Kidney (tissue), 14 donors: ENCODE results near the gene C1orf21. TPM values are rescaled to one million over a fixed set of nuclear protein-coding genes. Genes with fewer than 3 reads are reported as not detected.
"Not testable (repeated sequence)": the region's sequence is repeated elsewhere in the genome, so short reads cannot be mapped to it uniquely, and the experiment has no call there.

ENCODE experiments used
- DNase-seq, 5 donors: peaks; one replicate each; pipeline ENCODE4 v3.0.0-alpha.2; 2013 to 2020
- FAIRE-seq: peaks from 2 replicates; lab custom pipeline; 2012; peaks lifted over from hg19 to GRCh38; lab: Jason Lieb, UNC
- H3K27ac ChIP-seq, 2 donors: one replicate each; pipeline ENCODE4 v1.7.0; 2013; ENCODE audit warnings: low read depth in 2 of 2, low read length in 2 of 2, inconsistent platforms in 1 of 2
- H3K27me3 ChIP-seq: one replicate; pipeline ENCODE4 v1.7.1; 2013; ENCODE audit warnings: low read length, inconsistent platforms; ENCODE audit not compliant: control insufficient read depth, insufficient read depth
- H3K36me3 ChIP-seq, 3 donors: one replicate each; pipeline versions ENCODE4 v1.7.0 to v1.7.1; 2013; ENCODE audit warnings: low read length in 3 of 3, control low read depth in 1 of 3, inconsistent platforms in 1 of 3; ENCODE audit not compliant: insufficient read depth in 3 of 3, control insufficient read depth in 2 of 3
- H3K4me1 ChIP-seq, 3 donors: one replicate each; pipeline versions ENCODE4 v1.7.0 to v1.7.1; 2013; ENCODE audit warnings: low read length in 3 of 3, inconsistent platforms in 1 of 3, low read depth in 1 of 3; ENCODE audit not compliant: control insufficient read depth in 2 of 3, insufficient read depth in 2 of 3
- H3K4me3 ChIP-seq, 3 donors: one replicate each; pipeline versions ENCODE4 v1.7.0 to v1.8.1; 2013; ENCODE audit warnings: low read length in 3 of 3, control low read depth in 1 of 3, inconsistent platforms in 1 of 3
- H3K9ac ChIP-seq, 3 donors: one replicate each; pipeline versions ENCODE4 v1.7.0 to v1.7.1; 2013; ENCODE audit warnings: low read length in 3 of 3, control low read depth in 1 of 3, inconsistent platforms in 1 of 3
- H3K9me3 ChIP-seq, 3 donors: one replicate each; pipeline versions ENCODE4 v1.7.0 to v1.7.1; 2013; ENCODE audit warnings: low read length in 3 of 3, control low read depth in 1 of 3, inconsistent platforms in 1 of 3; ENCODE audit not compliant: control insufficient read depth in 2 of 3, insufficient read depth in 1 of 3
- intact Hi-C: fragments of 100-400 bp; cut with DNase I; formaldehyde crosslinking; loops from one replicate; pipeline ENCODE4 v1.11.1; 2022
- polyA plus RNA-seq: library from polyadenylated mRNA; stranded (reverse); fragments of 350-450 nt; fragmentation: Illumina TruSeq; extraction: RNeasy Lipid Tissue Mini Kit (QIAGEN cat#74804); gene quantifications from one replicate; pipeline ENCODE4 v1.2.3, GENCODE V29; 2014; ENCODE audit warnings: low read depth, low replicate concordance; ENCODE audit not compliant: insufficient read depth
- total RNA-seq: library from RNA; stranded (reverse); fragmentation: NEBNext Ultra II Directional; extraction: Animal tissue kit (Norgen Biotek cat#: 25700); gene quantifications from one replicate; pipeline ENCODE4 v1.2.1, GENCODE V29; 2021
- TF ChIP-seq, protein P1 (sequence below): IDR thresholded peaks from 3 replicates; pipeline ENCODE4 v1.5.1; 2012; ENCODE audit warnings: mild to moderate bottlenecking, moderate library complexity, borderline replicate concordance; ENCODE audit not compliant: insufficient read depth; ENCODE audit errors: extremely low read depth
- donor health status: control.
- donor health status: control.
- donor health status: control.
- donor health status: control.
- donor health status: control.
- donor health status: DM: yes; HTN: yes; CAD: no.
- donor health status: Normal renal cell carcinoma (clear cell type).

Gene C1orf21
- total and polyA plus RNA-seq, 2 donors from 2014 or later, result 18.3 to 18.6 TPM

DNA sequence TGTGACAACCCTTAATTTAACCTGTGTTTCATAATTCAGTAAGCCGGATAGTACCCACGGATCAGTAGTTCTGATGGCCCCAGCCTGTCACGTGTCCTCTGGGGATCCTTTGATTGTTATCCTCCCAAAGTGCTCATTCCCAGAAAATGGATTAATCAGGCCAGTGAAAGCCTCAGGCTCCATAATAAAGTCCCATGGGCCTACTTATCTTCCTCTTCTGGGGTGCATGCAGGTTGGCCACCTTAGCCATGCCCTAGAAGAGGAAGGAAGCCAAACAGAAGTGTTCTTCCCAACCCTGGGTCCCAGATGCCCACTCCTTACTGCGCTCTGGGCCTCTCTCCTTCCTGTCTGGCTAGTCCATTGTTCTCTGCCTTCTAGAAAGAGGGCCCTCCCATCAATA, 221.8 kb downstream of the C1orf21 start:
- Histone ChIP-seq H3K9ac (no peak overlapping the region), H3K9me3 (no peaks in the 10 kb centered on the region), H3K4me1 (peaks cover 0 to 2% (median 0%) of the 10 kb centered on the region in 3 donors), H3K36me3 (no peaks in the 10 kb centered on the region), H3K27me3 (no peaks in the 10 kb centered on the region), H3K4me3 (no peak overlapping the region), H3K27ac (no peak overlapping the region)
- no peak for FAIRE-seq
- TF ChIP-seq, protein P1, sequence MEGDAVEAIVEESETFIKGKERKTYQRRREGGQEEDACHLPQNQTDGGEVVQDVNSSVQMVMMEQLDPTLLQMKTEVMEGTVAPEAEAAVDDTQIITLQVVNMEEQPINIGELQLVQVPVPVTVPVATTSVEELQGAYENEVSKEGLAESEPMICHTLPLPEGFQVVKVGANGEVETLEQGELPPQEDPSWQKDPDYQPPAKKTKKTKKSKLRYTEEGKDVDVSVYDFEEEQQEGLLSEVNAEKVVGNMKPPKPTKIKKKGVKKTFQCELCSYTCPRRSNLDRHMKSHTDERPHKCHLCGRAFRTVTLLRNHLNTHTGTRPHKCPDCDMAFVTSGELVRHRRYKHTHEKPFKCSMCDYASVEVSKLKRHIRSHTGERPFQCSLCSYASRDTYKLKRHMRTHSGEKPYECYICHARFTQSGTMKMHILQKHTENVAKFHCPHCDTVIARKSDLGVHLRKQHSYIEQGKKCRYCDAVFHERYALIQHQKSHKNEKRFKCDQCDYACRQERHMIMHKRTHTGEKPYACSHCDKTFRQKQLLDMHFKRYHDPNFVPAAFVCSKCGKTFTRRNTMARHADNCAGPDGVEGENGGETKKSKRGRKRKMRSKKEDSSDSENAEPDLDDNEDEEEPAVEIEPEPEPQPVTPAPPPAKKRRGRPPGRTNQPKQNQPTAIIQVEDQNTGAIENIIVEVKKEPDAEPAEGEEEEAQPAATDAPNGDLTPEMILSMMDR, result no peak
- no peak for DNase-seq
- intact Hi-C loops, result no loop called here

DNA sequence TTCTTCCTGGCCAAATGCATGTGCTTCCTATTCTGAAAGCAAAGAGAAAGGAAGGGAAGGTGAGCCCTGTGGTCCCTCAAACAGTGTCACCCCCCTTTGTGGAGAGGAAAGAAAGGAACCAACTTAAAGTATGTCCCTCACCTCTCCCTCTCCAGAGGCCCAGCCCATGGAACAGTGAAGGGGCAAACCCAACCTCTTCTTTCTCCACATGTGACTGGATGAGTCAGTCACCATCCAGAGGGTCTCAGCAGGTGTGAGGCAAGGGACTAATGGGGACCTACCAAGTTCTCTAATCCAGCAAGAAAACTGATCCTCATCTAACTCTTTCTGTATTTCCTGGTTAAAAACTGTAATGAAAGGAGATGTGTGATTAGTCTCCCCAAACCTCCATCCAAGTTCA, 222.2 kb downstream of the C1orf21 start:
- no peak for DNase-seq
- Histone ChIP-seq H3K36me3 (no peaks in the 10 kb centered on the region), H3K4me1 (peaks cover 0 to 2% (median 0%) of the 10 kb centered on the region in 3 donors), H3K9ac (no peak overlapping the region), H3K4me3 (no peak overlapping the region), H3K27ac (no peak overlapping the region), H3K27me3 (no peaks in the 10 kb centered on the region), H3K9me3 (no peaks in the 10 kb centered on the region)
- intact Hi-C loops, result no loop called here
- TF ChIP-seq, protein P1, result no peak
- FAIRE-seq, result no peak

DNA sequence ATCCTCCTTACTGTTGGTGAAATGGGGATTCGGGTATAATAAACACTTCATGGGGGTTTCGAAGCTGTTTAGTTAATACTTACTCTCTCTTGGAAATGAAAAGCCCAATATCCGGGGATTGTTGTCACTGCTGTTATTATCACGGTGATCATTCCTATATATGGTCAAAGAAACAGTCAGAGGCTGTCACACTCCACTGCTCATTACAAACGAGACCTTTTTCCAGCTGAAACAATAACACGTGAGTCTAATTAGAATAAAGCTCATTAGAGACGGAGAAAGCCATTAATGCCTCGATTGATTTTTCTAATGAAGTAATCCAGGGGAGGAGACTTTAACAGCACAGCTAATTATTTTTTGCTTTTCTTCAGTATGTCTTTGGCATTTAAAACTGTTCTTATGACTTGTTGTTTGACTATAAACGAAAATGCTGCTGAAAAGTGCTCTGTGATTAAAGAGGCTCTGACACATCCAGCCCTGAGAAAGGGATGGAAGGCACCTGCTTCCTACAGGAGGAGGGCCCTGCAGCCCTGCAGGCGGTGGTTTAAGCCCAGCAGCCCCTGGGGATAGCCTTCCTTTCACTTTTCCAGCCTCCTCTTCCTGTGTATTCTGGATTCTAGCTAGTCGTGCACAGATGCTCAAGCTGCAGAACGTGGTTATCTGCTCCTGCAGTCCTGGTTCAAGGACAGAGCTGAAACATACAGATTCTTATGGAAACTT, 224.2 kb downstream of the C1orf21 start:
- DNase-seq (peak in 3 of 5 donors; percentile 51 to 87 (median 81)), FAIRE-seq (no peak)
- Histone ChIP-seq H3K4me1 (peaks cover 0 to 2% (median 0%) of the 10 kb centered on the region in 3 donors), H3K27me3 (no peaks in the 10 kb centered on the region), H3K4me3 (peak overlapping the region; percentile 1 to 47 (median 47)), H3K36me3 (no peaks in the 10 kb centered on the region), H3K27ac (no peak overlapping the region), H3K9ac (peak overlapping the region in 1 of 3 donors; percentile 20), H3K9me3 (no peaks in the 10 kb centered on the region)
- TF ChIP-seq, protein P1, result no peak
- intact Hi-C loops, result no loop called here

DNA sequence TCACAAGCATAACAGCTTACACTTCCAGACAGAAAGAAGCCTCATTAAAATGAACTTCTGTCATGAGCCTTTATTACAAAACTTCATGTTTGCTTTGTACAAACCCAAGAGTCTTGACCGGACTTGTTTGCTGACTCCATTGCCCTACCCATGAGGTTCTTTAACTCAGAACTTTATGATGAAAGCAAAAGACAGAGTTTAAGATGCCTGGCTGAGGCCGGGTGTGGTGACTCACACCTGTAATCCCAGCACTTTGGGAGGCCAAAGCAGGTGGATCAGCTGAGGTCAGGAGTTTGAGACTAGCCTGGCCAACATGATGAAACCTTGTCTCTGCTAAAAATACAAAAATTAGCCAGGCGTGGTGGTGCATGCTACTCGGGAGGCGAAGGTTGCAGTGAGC, 225.4 kb downstream of the C1orf21 start:
- H3K4me1 ChIP-seq, H3K9me3 ChIP-seq, H3K36me3 ChIP-seq, H3K9ac ChIP-seq, intact Hi-C loops, H3K27ac ChIP-seq, H3K27me3 ChIP-seq, H3K4me3 ChIP-seq, DNase-seq, FAIRE-seq: not testable (repeated sequence)
